Colonic mucosa (tissue), 4 donors: ENCODE data around the gene DLX3. TPM values are rescaled to one million over a fixed set of nuclear protein-coding genes. Genes with fewer than 3 reads are reported as not detected.
A peak's percentile ranks its signal among the peaks of the same experiment; 100 is the strongest.

Source experiments
- DNase-seq: peaks from one replicate; pipeline ENCODE4 v3.0.0-alpha.2; 2020
- H3K27ac ChIP-seq: fragments of 200-600 bp; one replicate; pipeline ENCODE4 v1.8.0; 2021
- H3K27me3 ChIP-seq: fragments of 200-600 bp; one replicate; pipeline ENCODE4 v1.8.0; 2021
- H3K36me3 ChIP-seq: fragments of 200-600 bp; one replicate; pipeline ENCODE4 v1.8.0; 2021
- H3K4me1 ChIP-seq: fragments of 200-600 bp; one replicate; pipeline ENCODE4 v1.8.0; 2021; ENCODE audit warnings: mild to moderate bottlenecking
- H3K4me3 ChIP-seq: fragments of 200-600 bp; one replicate; pipeline ENCODE4 v1.8.0; 2021
- H3K9ac ChIP-seq, 2 donors: one replicate each; pipeline ENCODE4 v1.7.0; 2013; ENCODE audit warnings: control low read depth in 2 of 2, low read depth in 2 of 2, low read length in 2 of 2
- H3K9me3 ChIP-seq: fragments of 200-600 bp; one replicate; pipeline ENCODE4 v1.8.0; 2021
- CTCF ChIP-seq: fragments of 200-600 bp; IDR thresholded peaks from one replicate; pipeline ENCODE4 v1.8.0; 2022; ENCODE audit warnings: antibody characterized with exemption, mild to moderate bottlenecking
- intact Hi-C: fragments of 100-400 bp; cut with DNase I; formaldehyde crosslinking; loops from one replicate; pipeline ENCODE4 v1.14.1; 2022
- total RNA-seq, 2 donors: library from RNA; stranded (reverse); fragmentation: NEBNext Ultra II Directional in 1 of 2; extraction: Animal tissue kit (Norgen Biotek cat#: 25700) in 1 of 2; gene quantifications; one replicate each; pipeline ENCODE4 v1.2.1, GENCODE V29; 2021
- donor health status: healthy.
- donor health status: DM: no; HTN: no; CAD: no.
- donor health status: DM: no; HTN: no; CAD: no.

The DLX3 gene
- total RNA-seq, 2 donors from 2014 or later, result 0.21 TPM; not detected in 1

GRCh38 chr17:49997773-49998703 is 3.0 kb upstream of the DLX3 start:
- H3K36me3 ChIP-seq, result no peaks in the 10 kb centered on the region
- intact Hi-C loops, result loop anchor here (2.0 to 5.0 kb wide), 4 partner anchors 45 to 431 kb away; no protein-coding TSS in a partner anchor
- H3K9me3 ChIP-seq, result no peaks in the 10 kb centered on the region
- peaks cover 61% of the 10 kb centered on the region for H3K27me3 ChIP-seq
- DNase-seq, result peak; percentile 87
- peak; percentile 98 for TF ChIP-seq CTCF
- peak overlapping the region in 1 of 2 donors; percentile 41 for H3K9ac ChIP-seq
- no peak overlapping the region for H3K27ac ChIP-seq
- peaks cover 11% of the 10 kb centered on the region for H3K4me1 ChIP-seq
- no peak overlapping the region for H3K4me3 ChIP-seq

DNA sequence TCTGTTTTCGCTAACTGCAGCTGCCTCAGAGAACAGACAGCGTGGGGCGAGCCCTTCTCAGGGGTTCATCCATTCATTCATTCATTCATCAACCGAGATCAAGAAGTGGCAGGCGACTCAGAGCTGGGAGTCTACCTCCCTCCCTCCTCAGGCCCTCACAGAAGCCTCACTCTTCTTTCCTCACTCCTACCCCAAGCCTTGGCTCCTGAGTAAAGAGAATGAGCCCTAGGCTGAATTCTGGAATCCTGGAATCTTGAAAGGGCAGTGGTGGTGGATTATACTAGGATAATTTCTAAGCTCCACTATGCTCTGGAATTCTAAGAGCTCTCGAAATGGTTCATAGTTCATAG is 2.3 kb upstream of the DLX3 start:
- H3K9ac ChIP-seq, result peak overlapping the region in 1 of 2 donors; percentile 19
- H3K36me3 ChIP-seq, result no peaks in the 10 kb centered on the region
- DNase-seq, result no peak
- TF ChIP-seq CTCF, result no peak
- peaks cover 63% of the 10 kb centered on the region for H3K27me3 ChIP-seq
- H3K4me3 ChIP-seq, result no peak overlapping the region
- peaks cover 11% of the 10 kb centered on the region for H3K4me1 ChIP-seq
- no peaks in the 10 kb centered on the region for H3K9me3 ChIP-seq
- H3K27ac ChIP-seq, result no peak overlapping the region
- intact Hi-C loops, result loop anchor here (2.0 to 5.0 kb wide), 3 partner anchors 44 to 430 kb away; no protein-coding TSS in a partner anchor

- Histone ChIP-seq H3K4me1 (peaks cover 11% of the 10 kb centered on the region), H3K9me3 (no peaks in the 10 kb centered on the region), H3K9ac (peak overlapping the region in 1 of 2 donors; percentile 19), H3K4me3 (peak overlapping the region; percentile 20), H3K27ac (no peak overlapping the region), H3K36me3 (no peaks in the 10 kb centered on the region), H3K27me3 (peaks cover 65% of the 10 kb centered on the region)
- intact Hi-C loops, result loop anchor here (2.0 to 5.0 kb wide), 3 partner anchors 44 to 429 kb away; no protein-coding TSS in a partner anchor
- DNase-seq, result peak; percentile 45
- peak; percentile 97 for TF ChIP-seq CTCF
Measured at GRCh38 chr17:49996495-49997300, 1.7 kb upstream of the DLX3 start.

- H3K4me1 ChIP-seq, result peaks cover 11% of the 10 kb centered on the region
- no peak for TF ChIP-seq CTCF
- no peaks in the 10 kb centered on the region for H3K36me3 ChIP-seq
- no peak overlapping the region for H3K9ac ChIP-seq
- no peak overlapping the region for H3K27ac ChIP-seq
- H3K4me3 ChIP-seq, result no peak overlapping the region
- no peak for DNase-seq
- intact Hi-C loops, result loop anchor here (2.0 to 5.0 kb wide), 3 partner anchors 43 to 429 kb away; no protein-coding TSS in a partner anchor
- no peaks in the 10 kb centered on the region for H3K9me3 ChIP-seq
- peaks cover 65% of the 10 kb centered on the region for H3K27me3 ChIP-seq
Measured at GRCh38 chr17:49996121-49996494, 1.1 kb upstream of the DLX3 start.
